Gastrocnemius medialis (tissue), 4 donors: Measurements from ENCODE around the gene SNW1. TPM values are rescaled to one million over a fixed set of nuclear protein-coding genes. Genes with fewer than 3 reads are reported as not detected.

Source experiments
- ATAC-seq, 2 donors: fragments of 150-250 bp; one replicate each; pipeline ENCODE4 v1.9.1; 2016
- DNase-seq, 2 donors: peaks; one replicate each; pipeline ENCODE4 v3.0.0-alpha.2; 2019
- H3K27ac ChIP-seq, 4 donors: fragments of 200-600 bp; sonication (generic); 1 replicate in 1 of 4; 2 replicates in 3 of 4; pipeline ENCODE4 v1.5.1; 2016 to 2018; ENCODE audit warnings: mild to moderate bottlenecking in 2 of 4, moderate library complexity in 1 of 4
- H3K27me3 ChIP-seq, 3 donors: fragments of 200-600 bp; sonication (generic) in 2 of 3; 1 replicate in 1 of 3; 2 replicates in 2 of 3; pipeline versions ENCODE4 v1.5.1 to v1.6.0; 2016 to 2019; ENCODE audit warnings: mild to moderate bottlenecking in 1 of 3, moderate library complexity in 1 of 3
- H3K36me3 ChIP-seq, 2 donors: fragments of 200-600 bp; sonication (generic) in 1 of 2; one replicate each; pipeline ENCODE4 v1.5.1; 2017 to 2018
- H3K4me1 ChIP-seq, 2 donors: fragments of 200-600 bp; sonication (generic) in 1 of 2; one replicate each; pipeline ENCODE4 v1.5.1; 2016 to 2017; ENCODE audit warnings: mild to moderate bottlenecking in 2 of 2
- H3K4me3 ChIP-seq, 4 donors: fragments of 200-600 bp; sonication (generic) in 3 of 4; 1 replicate in 1 of 4; 2 replicates in 3 of 4; pipeline ENCODE4 v1.5.1; 2016 to 2019; ENCODE audit warnings: mild to moderate bottlenecking in 2 of 4
- H3K9me3 ChIP-seq, 3 donors: fragments of 200-600 bp; sonication (generic) in 2 of 3; 1 replicate in 1 of 3; 2 replicates in 2 of 3; pipeline ENCODE4 v1.5.1; 2016 to 2019
- CTCF ChIP-seq, 5 experiments: fragments of 450-650 bp in 3 of 5; fragments of 200-600 bp in 2 of 5; sonication (generic) in 2 of 5; IDR thresholded peaks in 4 of 5; conservative IDR thresholded peaks in 1 of 5; 1 replicate in 4 of 5; 2 replicates in 1 of 5; pipeline ENCODE4 v1.5.1; 2016 to 2019; ENCODE audit warnings: antibody characterized with exemption in 5 of 5, mild to moderate bottlenecking in 3 of 5, moderate library complexity in 3 of 5
- POLR2A ChIP-seq, 2 donors: fragments of 450-650 bp; IDR thresholded peaks; one replicate each; pipeline ENCODE4 v1.6.1; 2017; ENCODE audit warnings: antibody characterized with exemption in 2 of 2, mild to moderate bottlenecking in 2 of 2, moderate library complexity in 2 of 2
- in situ Hi-C, 4 donors: fragments of 200-750 bp; cut with MboI; loops; one replicate each; pipeline versions ENCODE4 v1.15.0 to v1.8.0; 2017; ENCODE audit warnings: low sequenced_read_pairs in 4 of 4
- intact Hi-C: fragments of 100-400 bp; cut with DNase I; formaldehyde crosslinking; loops from one replicate; pipeline ENCODE4 v1.15.1; 2023; ENCODE audit warnings: low total_unique reads
- total RNA-seq, 4 donors: library from RNA; depleted of rRNA; stranded (reverse); fragments of >200 nt; gene quantifications; one replicate each; pipeline versions ENCODE4 v1.1.0 to v1.2.3, GENCODE V29; 2016

SNW1 gene
- total RNA-seq, 4 donors from 2014 or later, result 47.1 to 59.7 (median 54.4) TPM

- H3K27me3 ChIP-seq, result no peaks in the 10 kb centered on the region
- in situ Hi-C loops, result no loop called here
- no peak overlapping the region for H3K27ac ChIP-seq
- DNase-seq (no peak), ATAC-seq (no peak)
- H3K4me3 ChIP-seq, result no peak overlapping the region
- intact Hi-C loops, result loop anchor here (5.0 kb wide), 1 partner anchor 442 kb away; the partner anchor contains the start of genes GSTZ1 and POMT2
- H3K4me1 ChIP-seq, result peaks cover 16 to 19% of the 10 kb centered on the region in 2 donors
- no peaks in the 10 kb centered on the region for H3K36me3 ChIP-seq
- TF ChIP-seq POLR2A (IDR thresholded peaks at IDR 0.05), result no peak
- TF ChIP-seq CTCF (IDR thresholded peaks at IDR 0.05 in 4 of 5, conservative IDR thresholded peaks at IDR 0.05 in 1 of 5), result no peak
- H3K9me3 ChIP-seq, result no peaks in the 10 kb centered on the region
These were observed 3.0 kb upstream of the SNW1 start for GRCh38 chr14:77763978-77764377.

- in situ Hi-C loops (no loop called here), intact Hi-C loops (loop anchor here (5.0 kb wide), 1 partner anchor 441 kb away; the partner anchor contains the start of genes GSTZ1 and POMT2)
- Histone ChIP-seq H3K4me3 (no peak overlapping the region), H3K27me3 (no peaks in the 10 kb centered on the region), H3K27ac (no peak overlapping the region), H3K4me1 (peaks cover 22 to 26% of the 10 kb centered on the region in 2 donors), H3K36me3 (no peaks in the 10 kb centered on the region), H3K9me3 (no peaks in the 10 kb centered on the region)
- DNase-seq (no peak), ATAC-seq (no peak)
- TF ChIP-seq CTCF (IDR thresholded peaks at IDR 0.05 in 4 of 5, conservative IDR thresholded peaks at IDR 0.05 in 1 of 5), result no peak
- no peak for TF ChIP-seq POLR2A (IDR thresholded peaks at IDR 0.05)
These were observed 2.4 kb upstream of the SNW1 start for GRCh38 chr14:77763316-77763715.

- H3K4me1 ChIP-seq, result peaks cover 28 to 32% of the 10 kb centered on the region in 2 donors
- TF ChIP-seq POLR2A (IDR thresholded peaks at IDR 0.05) (no peak), CTCF (IDR thresholded peaks at IDR 0.05 in 4 of 5, conservative IDR thresholded peaks at IDR 0.05 in 1 of 5) (peak in 2 of 5 experiments; percentile 14 to 41)
- in situ Hi-C loops, result no loop called here
- H3K27me3 ChIP-seq, result no peaks in the 10 kb centered on the region
- H3K36me3 ChIP-seq, result no peaks in the 10 kb centered on the region
- intact Hi-C loops, result loop anchor here (1.0 to 5.0 kb wide), 4 partner anchors 39 to 439 kb away; partner anchors contain the start of genes ADCK1, ALKBH1, GSTZ1 and POMT2
- peak overlapping the region; percentile 81 to 100 (median 94) for H3K4me3 ChIP-seq
- ATAC-seq (peak; percentile 99), DNase-seq (peak; percentile 20 to 62)
- no peaks in the 10 kb centered on the region for H3K9me3 ChIP-seq
- H3K27ac ChIP-seq, result peak overlapping the region; percentile 92 to 97 (median 94)
These were observed 412 bp upstream of the SNW1 start for GRCh38 chr14:77761205-77761931.

GRCh38 chr14:77752799-77753516, 8.0 kb downstream of the SNW1 start:
- Histone ChIP-seq H3K4me1 (peaks cover 19 to 25% of the 10 kb centered on the region in 2 donors), H3K27me3 (no peaks in the 10 kb centered on the region), H3K9me3 (no peaks in the 10 kb centered on the region), H3K27ac (peak overlapping the region in 1 of 4 donors; percentile 2), H3K4me3 (no peak overlapping the region), H3K36me3 (peaks cover 0 to 65% of the 10 kb centered on the region in 2 donors)
- intact Hi-C loops, result no loop called here
- ATAC-seq (no peak), DNase-seq (no peak)
- in situ Hi-C loops, result no loop called here
- no peak for TF ChIP-seq CTCF (IDR thresholded peaks at IDR 0.05 in 4 of 5, conservative IDR thresholded peaks at IDR 0.05 in 1 of 5)
- TF ChIP-seq POLR2A (IDR thresholded peaks at IDR 0.05), result no peak
